IPS-15b (cell line): Measurements from ENCODE around the gene CRLF1.
"Not testable (repeated sequence)": the region's sequence is repeated elsewhere in the genome, so short reads cannot be mapped to it uniquely, and the experiment has no call there.

Experiments
- H3K27me3 ChIP-seq: one replicate; pipeline ENCODE4 v1.6.1; 2013; ENCODE audit warnings: low read length; ENCODE audit not compliant: control insufficient read depth, insufficient read depth
- H3K36me3 ChIP-seq: one replicate; pipeline ENCODE4 v1.6.1; 2013; ENCODE audit warnings: low read length; ENCODE audit not compliant: control insufficient read depth, insufficient read depth
- H3K4me1 ChIP-seq: one replicate; pipeline ENCODE4 v1.6.1; 2013; ENCODE audit warnings: mild to moderate bottlenecking, low read length; ENCODE audit not compliant: control insufficient read depth, insufficient read depth
- H3K4me3 ChIP-seq: one replicate; pipeline ENCODE4 v1.5.1; 2013; ENCODE audit warnings: low read depth, low read length
- H3K9ac ChIP-seq: one replicate; pipeline ENCODE4 v1.6.1; 2013; ENCODE audit warnings: low read depth, mild to moderate bottlenecking, low read length
- H3K9me3 ChIP-seq: one replicate; pipeline ENCODE4 v1.6.1; 2013; ENCODE audit warnings: mild to moderate bottlenecking, low read length; ENCODE audit not compliant: control insufficient read depth, insufficient read depth

Gene CRLF1

DNA sequence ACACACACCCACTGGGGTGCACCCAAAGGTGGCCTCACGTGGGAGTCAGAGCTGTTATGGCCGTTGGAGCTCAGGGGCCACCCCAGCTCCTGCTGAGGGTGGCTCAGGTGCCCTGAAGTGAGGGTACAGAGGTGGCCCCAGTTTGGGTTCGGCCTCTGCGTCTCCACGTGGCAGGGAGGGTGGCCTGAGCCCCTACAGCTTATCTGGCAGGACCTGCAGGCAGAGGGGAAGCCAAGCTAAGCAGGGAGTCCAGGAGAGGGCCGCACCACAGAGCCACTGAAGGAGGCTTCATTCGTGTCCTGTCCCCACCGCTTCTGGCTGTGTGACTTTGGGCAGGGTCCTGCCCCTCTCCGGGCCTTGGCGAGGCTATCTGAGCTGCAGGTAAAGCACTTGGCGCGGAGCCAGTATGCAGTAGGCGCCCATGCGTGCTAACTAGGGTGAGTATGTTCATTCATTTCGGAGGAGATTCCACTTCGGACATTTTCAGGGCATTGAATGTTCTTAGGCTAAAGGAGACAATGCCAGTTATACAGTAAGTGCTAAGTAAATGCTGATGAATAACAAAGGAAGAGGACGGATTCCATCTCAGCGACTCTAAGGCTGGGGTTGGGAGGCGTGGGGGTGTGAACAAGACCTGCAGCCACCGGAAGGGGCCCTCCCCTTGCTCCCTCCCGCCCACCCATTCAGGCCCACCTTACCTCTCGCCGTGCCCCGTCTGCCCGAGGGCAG is 13.1 kb downstream of the CRLF1 start:
- Histone ChIP-seq H3K27me3 (no peaks in the 10 kb centered on the region), H3K4me3 (peak overlapping the region; percentile 59)

GRCh38 chr19:18592732-18593131 is 13.9 kb downstream of the CRLF1 start:
- H3K4me3 ChIP-seq, H3K27me3 ChIP-seq, H3K9me3 ChIP-seq, H3K9ac ChIP-seq, H3K36me3 ChIP-seq: not testable (repeated sequence)
- H3K4me1 ChIP-seq = peaks cover 22% of the 10 kb centered on the region

More for the DNA sequence above, 13.1 kb downstream of the CRLF1 start:
- H3K9ac ChIP-seq = peak overlapping the region; percentile 73
- H3K9me3 ChIP-seq = no peaks in the 10 kb centered on the region
- H3K36me3 ChIP-seq = peaks cover 5% of the 10 kb centered on the region
- H3K4me1 ChIP-seq = peaks cover 20% of the 10 kb centered on the region

GRCh38 chr19:18591735-18592385 is 14.7 kb downstream of the CRLF1 start:
- H3K4me1 ChIP-seq = peaks cover 22% of the 10 kb centered on the region
- H3K36me3 ChIP-seq = peaks cover 5% of the 10 kb centered on the region
- no peaks in the 10 kb centered on the region for H3K9me3 ChIP-seq
- H3K4me3 ChIP-seq = no peak overlapping the region
- H3K27me3 ChIP-seq = no peaks in the 10 kb centered on the region
- H3K9ac ChIP-seq = no peak overlapping the region

- H3K9ac ChIP-seq = peak overlapping the region; percentile 61
- peaks cover 20% of the 10 kb centered on the region for H3K4me1 ChIP-seq
- H3K36me3 ChIP-seq = peaks cover 5% of the 10 kb centered on the region
- H3K4me3 ChIP-seq = peak overlapping the region; percentile 98
- no peaks in the 10 kb centered on the region for H3K9me3 ChIP-seq
- no peaks in the 10 kb centered on the region for H3K27me3 ChIP-seq
These were observed 16.0 kb downstream of the CRLF1 start for GRCh38 chr19:18590273-18591272.

GRCh38 chr19:18589380-18590272 is 17.0 kb downstream of the CRLF1 start:
- Histone ChIP-seq H3K9ac (peak overlapping the region; percentile 83), H3K4me1 (peaks cover 13% of the 10 kb centered on the region), H3K4me3 (peak overlapping the region; percentile 98), H3K27me3 (no peaks in the 10 kb centered on the region), H3K9me3 (no peaks in the 10 kb centered on the region), H3K36me3 (peaks cover 5% of the 10 kb centered on the region)

DNA sequence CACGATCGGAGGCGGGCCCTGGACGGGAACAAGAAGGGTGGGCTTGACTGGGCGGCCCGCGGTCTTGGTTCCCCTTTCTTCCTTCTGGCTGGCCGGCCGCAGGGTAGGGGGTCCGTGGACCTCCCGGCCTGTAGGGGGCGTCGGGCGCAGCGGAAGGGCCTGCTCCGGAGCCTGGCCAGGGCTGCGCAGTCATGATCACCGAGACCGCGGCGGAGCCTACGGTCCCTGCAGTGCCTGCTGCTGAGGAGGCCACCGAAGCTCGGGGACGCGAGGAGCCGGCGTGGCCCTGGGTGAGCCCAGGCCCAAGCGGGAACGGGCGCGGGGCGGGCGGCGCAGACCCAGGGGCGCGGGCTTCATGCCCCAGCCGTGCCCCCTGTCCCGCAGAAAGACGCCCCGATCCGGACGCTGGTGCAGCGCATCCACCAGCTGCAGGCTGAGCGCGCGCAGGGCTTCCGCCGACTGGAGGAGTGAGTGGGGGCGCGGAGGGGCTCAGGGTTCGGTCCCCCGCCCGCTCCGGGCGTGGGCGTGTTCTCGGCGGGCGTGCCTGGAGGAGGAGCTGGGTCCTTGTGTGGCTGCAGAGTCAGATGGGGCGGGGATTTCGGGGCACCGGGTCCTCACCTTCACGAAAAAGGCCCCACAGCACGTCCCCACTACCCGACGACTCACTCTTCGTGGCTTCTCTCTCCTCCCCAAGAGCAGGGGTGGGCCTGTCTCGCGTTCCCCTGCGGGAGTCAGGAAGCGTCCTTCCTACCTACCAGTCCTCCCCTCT is 17.8 kb downstream of the CRLF1 start, which contains the start of gene REX1BD:
Gene REX1BD (plus strand): TSS at position 188 of the 769 bp plus-strand sequence. CDS start 4 bp downstream, at position 192.
- no peaks in the 10 kb centered on the region for H3K9me3 ChIP-seq

GRCh38 chr19:18587962-18588610 is 18.5 kb downstream of the CRLF1 start:
- peaks cover 8% of the 10 kb centered on the region for H3K4me1 ChIP-seq
- H3K4me3 ChIP-seq = peak overlapping the region; percentile 98
- H3K9ac ChIP-seq = peak overlapping the region; percentile 83
- H3K27me3 ChIP-seq = no peaks in the 10 kb centered on the region
- H3K9me3 ChIP-seq = no peaks in the 10 kb centered on the region
- H3K36me3 ChIP-seq = peaks cover 5% of the 10 kb centered on the region

More for the DNA sequence above, 17.8 kb downstream of the CRLF1 start, which contains the start of gene REX1BD:
- Histone ChIP-seq H3K4me3 (peak within 1 kb of the TSS; percentile 98), H3K9ac (peak within 1 kb of the TSS; percentile 83), H3K27me3 (no peaks in the 10 kb centered on the region), H3K4me1 (peaks cover 13% of the 10 kb centered on the region), H3K36me3 (peaks cover 5% of the 10 kb centered on the region)

- Histone ChIP-seq H3K36me3 (peaks cover 5% of the 10 kb centered on the region), H3K4me1 (peaks cover 5% of the 10 kb centered on the region), H3K9me3 (no peaks in the 10 kb centered on the region), H3K27me3 (no peaks in the 10 kb centered on the region), H3K9ac (no peak overlapping the region), H3K4me3 (peak overlapping the region; percentile 98)
These were observed 19.0 kb downstream of the CRLF1 start for GRCh38 chr19:18587561-18587960.

DNA sequence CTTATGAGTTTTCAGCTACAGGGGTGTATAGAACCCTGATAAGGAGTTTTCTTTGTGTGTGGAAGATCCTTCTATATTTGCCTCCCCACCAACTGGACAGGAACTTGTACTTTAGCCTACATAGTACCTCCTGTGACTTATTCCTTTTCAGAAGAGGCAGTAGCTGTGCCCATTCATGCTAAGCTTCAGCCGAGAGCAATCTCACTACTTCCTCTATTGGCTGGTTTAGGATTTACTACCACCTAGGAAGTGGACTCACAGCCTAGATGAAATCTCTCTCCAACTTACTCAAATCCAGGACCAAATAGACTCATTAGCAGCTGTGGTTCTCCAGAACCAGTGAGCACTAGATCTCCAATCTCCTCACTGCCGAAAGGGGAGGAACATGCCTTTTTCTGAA is 20.3 kb downstream of the CRLF1 start:
- no peak overlapping the region for H3K9ac ChIP-seq
- no peaks in the 10 kb centered on the region for H3K9me3 ChIP-seq
- H3K4me3 ChIP-seq = no peak overlapping the region
- H3K27me3 ChIP-seq = no peaks in the 10 kb centered on the region
- H3K4me1 ChIP-seq = peaks cover 5% of the 10 kb centered on the region
- H3K36me3 ChIP-seq = peaks cover 5% of the 10 kb centered on the region

DNA sequence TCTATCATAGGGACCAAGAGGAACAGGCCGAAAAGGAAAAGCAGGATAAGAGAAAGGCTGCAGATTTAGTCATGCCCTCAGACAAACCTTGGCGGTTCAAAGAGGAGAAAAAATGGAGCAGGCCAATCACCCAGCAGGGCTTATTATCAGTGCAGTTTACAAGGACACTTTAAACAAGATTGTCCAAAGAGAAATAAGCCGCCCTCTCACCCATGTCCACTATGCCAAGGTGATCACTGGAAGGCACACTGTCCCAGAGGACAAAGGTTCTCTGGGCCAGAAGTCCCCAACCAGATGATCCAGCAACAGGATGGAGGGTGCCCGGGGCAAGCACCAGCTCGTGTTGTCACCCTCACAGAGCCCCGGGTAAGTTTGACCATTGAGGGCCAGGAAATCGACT is 26.3 kb downstream of the CRLF1 start:
- Histone ChIP-seq H3K36me3 (peaks cover 18% of the 10 kb centered on the region), H3K9ac (no peak overlapping the region), H3K9me3 (no peaks in the 10 kb centered on the region), H3K27me3 (no peaks in the 10 kb centered on the region), H3K4me1 (no peaks in the 10 kb centered on the region), H3K4me3 (no peak overlapping the region)
